Progenitor cell of endocrine pancreas (in vitro differentiated cells): ENCODE results near the gene LOXHD1. TPM values are rescaled to one million over a fixed set of nuclear protein-coding genes. Genes with fewer than 3 reads are reported as not detected.

Experiments
- DNase-seq: peaks from one replicate; pipeline ENCODE4 v3.0.0; 2021; ENCODE audit warnings: low spot score; ENCODE audit not compliant: unreplicated experiment
- H3K27ac Mint-ChIP-seq: 2 replicates; pipeline ENCODE4 v1.8.0; 2021; ENCODE audit warnings: mild to moderate bottlenecking, moderate library complexity, mixed read lengths
- H3K27me3 Mint-ChIP-seq: 2 replicates; pipeline ENCODE4 v1.8.0; 2021; ENCODE audit warnings: mixed read lengths
- H3K36me3 Mint-ChIP-seq: 2 replicates; pipeline ENCODE4 v1.8.0; 2022; ENCODE audit warnings: mixed read lengths; ENCODE audit not compliant: insufficient read depth
- H3K4me1 Mint-ChIP-seq: 2 replicates; pipeline ENCODE4 v1.8.0; 2021; ENCODE audit warnings: low read depth, mixed read lengths
- H3K4me3 Mint-ChIP-seq: 2 replicates; pipeline ENCODE4 v1.8.0; 2021; ENCODE audit warnings: low read depth, mild to moderate bottlenecking, moderate library complexity, mixed read lengths
- H3K9me3 Mint-ChIP-seq: 2 replicates; pipeline ENCODE4 v1.8.0; 2021; ENCODE audit warnings: low read depth, mixed read lengths
- total RNA-seq: library from RNA; stranded (reverse); gene quantifications from 2 replicates; pipeline ENCODE4 v1.2.1, GENCODE V29; 2021
- TF ChIP-seq, protein P1 (sequence below): fragments of 200-600 bp; sonication (generic); IDR thresholded peaks from one replicate; pipeline ENCODE4 v1.5.0; 2021; ENCODE audit warnings: antibody characterized with exemption, mild to moderate bottlenecking; ENCODE audit not compliant: unreplicated experiment

Gene LOXHD1
- total RNA-seq, 1 donor from 2014 or later = 0.36 TPM

DNA sequence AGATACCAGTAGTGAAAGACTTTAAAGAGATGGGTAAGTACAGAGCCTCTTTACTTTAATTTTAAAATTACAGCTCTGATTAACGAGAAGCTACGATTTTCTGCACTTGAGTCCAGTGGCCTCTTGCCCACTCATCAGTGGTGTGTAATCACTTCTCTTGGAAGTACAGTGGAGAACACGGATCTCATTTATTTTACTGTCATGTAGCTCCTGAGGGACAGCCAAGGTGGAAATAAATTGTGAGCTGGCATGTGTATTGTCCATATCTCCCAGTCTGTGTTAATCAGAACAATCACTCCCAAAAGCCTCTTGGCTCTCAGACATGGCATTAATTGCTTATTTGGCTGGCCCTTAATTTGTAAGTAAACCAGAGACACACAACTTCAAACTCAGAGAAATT, 69.4 kb downstream of the LOXHD1 start:
- Mint-ChIP-seq H3K36me3 (no peaks in the 10 kb centered on the region), H3K27ac (no peak overlapping the region), H3K4me3 (no peak overlapping the region), H3K9me3 (no peaks in the 10 kb centered on the region), H3K4me1 (no peaks in the 10 kb centered on the region), H3K27me3 (no peaks in the 10 kb centered on the region)
- DNase-seq = no peak
- TF ChIP-seq, protein P1, sequence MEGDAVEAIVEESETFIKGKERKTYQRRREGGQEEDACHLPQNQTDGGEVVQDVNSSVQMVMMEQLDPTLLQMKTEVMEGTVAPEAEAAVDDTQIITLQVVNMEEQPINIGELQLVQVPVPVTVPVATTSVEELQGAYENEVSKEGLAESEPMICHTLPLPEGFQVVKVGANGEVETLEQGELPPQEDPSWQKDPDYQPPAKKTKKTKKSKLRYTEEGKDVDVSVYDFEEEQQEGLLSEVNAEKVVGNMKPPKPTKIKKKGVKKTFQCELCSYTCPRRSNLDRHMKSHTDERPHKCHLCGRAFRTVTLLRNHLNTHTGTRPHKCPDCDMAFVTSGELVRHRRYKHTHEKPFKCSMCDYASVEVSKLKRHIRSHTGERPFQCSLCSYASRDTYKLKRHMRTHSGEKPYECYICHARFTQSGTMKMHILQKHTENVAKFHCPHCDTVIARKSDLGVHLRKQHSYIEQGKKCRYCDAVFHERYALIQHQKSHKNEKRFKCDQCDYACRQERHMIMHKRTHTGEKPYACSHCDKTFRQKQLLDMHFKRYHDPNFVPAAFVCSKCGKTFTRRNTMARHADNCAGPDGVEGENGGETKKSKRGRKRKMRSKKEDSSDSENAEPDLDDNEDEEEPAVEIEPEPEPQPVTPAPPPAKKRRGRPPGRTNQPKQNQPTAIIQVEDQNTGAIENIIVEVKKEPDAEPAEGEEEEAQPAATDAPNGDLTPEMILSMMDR = no peak

DNA sequence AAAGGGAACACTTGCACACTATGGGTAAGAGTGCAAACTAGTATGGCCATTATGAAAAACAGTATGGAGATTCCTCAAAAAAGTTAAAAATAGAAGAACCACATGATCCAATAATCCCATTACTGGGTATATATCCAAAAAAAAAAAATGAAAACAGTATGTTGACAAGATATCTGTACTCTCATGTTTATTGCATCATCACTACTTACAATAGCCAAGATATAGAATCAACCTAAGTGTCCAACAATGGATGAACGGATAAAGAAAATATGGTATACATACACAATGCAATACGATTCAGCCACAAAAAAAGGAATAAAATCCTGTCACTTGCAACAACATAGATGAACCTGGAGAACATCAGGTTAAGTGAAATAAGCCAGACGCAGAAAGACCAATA, 73.3 kb downstream of the LOXHD1 start:
- no peak overlapping the region for H3K4me3 Mint-ChIP-seq
- H3K4me1 Mint-ChIP-seq = no peaks in the 10 kb centered on the region
- DNase-seq = no peak
- no peak overlapping the region for H3K27ac Mint-ChIP-seq
- TF ChIP-seq, protein P1 = no peak
- no peaks in the 10 kb centered on the region for H3K36me3 Mint-ChIP-seq
- H3K9me3 Mint-ChIP-seq = peaks cover 16% of the 10 kb centered on the region
- no peaks in the 10 kb centered on the region for H3K27me3 Mint-ChIP-seq

DNA sequence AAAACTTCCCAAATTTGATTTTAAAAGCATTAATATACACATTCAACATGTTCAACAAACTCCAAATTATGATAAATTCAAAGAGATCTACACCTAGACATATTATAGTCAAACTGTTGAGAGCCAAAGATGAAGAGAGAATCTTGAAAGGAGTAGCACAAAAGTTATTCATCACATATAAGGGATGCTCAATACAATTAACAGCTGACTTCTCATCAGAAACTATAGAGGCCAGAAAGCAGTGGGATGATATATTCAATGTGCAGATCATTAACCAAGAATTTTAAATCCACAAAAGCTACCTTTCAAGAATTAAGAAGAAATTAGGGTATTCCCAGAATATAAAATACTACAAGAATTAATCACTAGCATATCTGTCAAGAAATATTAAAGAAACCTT, 75.4 kb downstream of the LOXHD1 start:
- peaks cover 1% of the 10 kb centered on the region for H3K4me1 Mint-ChIP-seq
- TF ChIP-seq, protein P1 = no peak

DNA sequence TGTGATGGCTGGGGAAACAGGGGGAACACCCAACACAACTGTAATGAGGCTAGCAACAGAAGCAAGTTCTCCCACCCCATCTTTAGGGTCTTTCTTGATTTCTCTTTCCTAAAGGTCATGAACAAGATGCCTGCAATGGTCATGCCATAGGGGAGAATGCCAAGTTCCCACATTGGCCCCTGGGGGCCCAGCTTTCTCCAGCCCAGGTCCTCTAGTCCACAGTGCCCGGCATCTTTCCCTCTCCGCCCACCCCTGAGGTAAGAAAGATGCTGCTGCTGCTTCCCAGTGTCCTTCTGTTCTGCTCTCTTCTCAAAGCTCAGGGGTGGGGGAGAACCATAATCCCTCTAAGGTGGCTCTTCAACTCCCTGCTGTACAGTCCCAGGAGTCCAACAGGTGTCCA, 78.0 kb downstream of the LOXHD1 start:
- no peaks in the 10 kb centered on the region for H3K36me3 Mint-ChIP-seq
- DNase-seq = no peak
- no peaks in the 10 kb centered on the region for H3K27me3 Mint-ChIP-seq
- peaks cover 16% of the 10 kb centered on the region for H3K9me3 Mint-ChIP-seq
- no peak overlapping the region for H3K4me3 Mint-ChIP-seq
- H3K4me1 Mint-ChIP-seq = peaks cover 1% of the 10 kb centered on the region
- TF ChIP-seq, protein P1 = no peak
- no peak overlapping the region for H3K27ac Mint-ChIP-seq

More for the DNA sequence above, 75.4 kb downstream of the LOXHD1 start:
- Mint-ChIP-seq H3K4me3 (no peak overlapping the region), H3K27ac (no peak overlapping the region), H3K27me3 (no peaks in the 10 kb centered on the region), H3K9me3 (peaks cover 16% of the 10 kb centered on the region), H3K36me3 (no peaks in the 10 kb centered on the region)
- no peak for DNase-seq

DNA sequence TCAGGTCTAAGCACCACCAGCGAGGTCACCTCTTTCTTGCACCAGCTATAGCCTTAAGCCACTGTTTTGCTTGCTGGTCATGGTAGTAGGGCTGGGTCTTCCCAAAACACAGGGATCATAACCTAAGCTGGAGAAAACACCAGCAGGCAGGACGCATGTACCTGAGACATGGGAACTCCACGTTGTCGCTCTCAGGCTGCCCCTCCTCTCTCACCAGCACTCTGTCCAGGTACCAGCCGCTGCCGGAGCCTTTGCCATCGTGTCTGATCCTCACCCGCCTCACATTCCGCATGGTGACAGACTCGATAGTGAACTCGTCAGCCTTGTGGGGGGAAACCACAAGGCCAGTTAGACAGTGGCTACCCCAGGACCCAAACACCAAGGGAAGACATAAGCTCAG, 79.5 kb downstream of the LOXHD1 start:
- no peak overlapping the region for H3K4me3 Mint-ChIP-seq
- DNase-seq = no peak
- H3K9me3 Mint-ChIP-seq = peaks cover 16% of the 10 kb centered on the region
- no peaks in the 10 kb centered on the region for H3K36me3 Mint-ChIP-seq
- no peak overlapping the region for H3K27ac Mint-ChIP-seq
- peaks cover 1% of the 10 kb centered on the region for H3K4me1 Mint-ChIP-seq
- no peaks in the 10 kb centered on the region for H3K27me3 Mint-ChIP-seq
- TF ChIP-seq, protein P1 = no peak
